Hepatocyte (in vitro differentiated cells): ENCODE results near the gene MAST2. TPM values are rescaled to one million over a fixed set of nuclear protein-coding genes. Genes with fewer than 3 reads are reported as not detected.

Experiments
- DNase-seq: peaks from one replicate; pipeline ENCODE4 v3.0.0-alpha.2; 2016; ENCODE audit warnings: low spot score
- H2AFZ ChIP-seq: fragments of 200-600 bp; sonication (generic); 2 replicates; pipeline ENCODE4 v1.6.0; 2016; ENCODE audit warnings: antibody characterized with exemption, mild to moderate bottlenecking
- H3K27ac ChIP-seq: fragments of 200-600 bp; sonication (generic); 2 replicates; pipeline ENCODE4 v1.5.1; 2016; ENCODE audit warnings: mild to moderate bottlenecking
- H3K27me3 ChIP-seq: fragments of 200-600 bp; sonication (generic); 2 replicates; pipeline ENCODE4 v1.6.1; 2016
- H3K36me3 ChIP-seq: fragments of 200-600 bp; sonication (generic); replicated peaks from 2 replicates; pipeline ENCODE4 v1.5.1; 2016; ENCODE audit warnings: low read depth; ENCODE audit not compliant: insufficient read depth
- H3K4me1 ChIP-seq: fragments of 200-600 bp; sonication (generic); 2 replicates; pipeline ENCODE4 v1.5.1; 2016; ENCODE audit warnings: mild to moderate bottlenecking, moderate library complexity; ENCODE audit not compliant: insufficient read depth
- H3K4me2 ChIP-seq: fragments of 200-600 bp; sonication (generic); 2 replicates; pipeline ENCODE4 v1.6.0; 2016
- H3K4me3 ChIP-seq: fragments of 200-600 bp; sonication (generic); 2 replicates; pipeline ENCODE4 v1.5.1; 2016; ENCODE audit warnings: mild to moderate bottlenecking
- H3K79me2 ChIP-seq: fragments of 200-600 bp; sonication (generic); 2 replicates; pipeline ENCODE4 v1.6.0; 2017; ENCODE audit warnings: mild to moderate bottlenecking
- H3K9me2 ChIP-seq: fragments of 200-600 bp; sonication (generic); replicated peaks from 2 replicates; pipeline ENCODE4 v1.6.0; 2017; ENCODE audit warnings: mild to moderate bottlenecking; ENCODE audit not compliant: insufficient read depth
- H3K9me3 ChIP-seq: fragments of 200-600 bp; sonication (generic); 2 replicates; pipeline ENCODE4 v1.5.1; 2016; ENCODE audit warnings: low read depth, mild to moderate bottlenecking
- H4K20me1 ChIP-seq: fragments of 200-600 bp; sonication (generic); 2 replicates; pipeline ENCODE4 v1.6.0; 2016; ENCODE audit warnings: mild to moderate bottlenecking; ENCODE audit not compliant: insufficient read depth, poor library complexity, severe bottlenecking
- EZH2 ChIP-seq: fragments of 200-600 bp; sonication (generic); IDR thresholded peaks from 2 replicates; pipeline ENCODE4 v1.6.1; 2016; ENCODE audit warnings: antibody characterized with exemption, mild to moderate bottlenecking, borderline replicate concordance
- EZH2phosphoT487 ChIP-seq: fragments of 200-600 bp; sonication (generic); IDR thresholded peaks from one replicate; pipeline ENCODE4 v1.6.1; 2018; ENCODE audit warnings: antibody characterized with exemption, mild to moderate bottlenecking, low read depth, moderate library complexity; ENCODE audit not compliant: unreplicated experiment, severe bottlenecking
- WGBS: methylation state at CpG from one replicate; pipeline ENCODE4 v1.1.6; 2016; ENCODE audit warnings: low lambda C conversion rate; ENCODE audit errors: missing lambda C conversion rate; 5-methylcytosine and 5-hydroxymethylcytosine counted together
- polyA plus RNA-seq: library from polyadenylated mRNA; unstranded; fragments of >200 nt; fragmentation: Nextera tagmentation; extraction: Ambion mirVana; gene quantifications from 2 replicates; pipeline ENCODE4 v1.2.1, GENCODE V29; 2016
- total RNA-seq: library from RNA; depleted of rRNA; stranded (reverse); fragments of >200 nt; gene quantifications from 2 replicates; pipeline ENCODE4 v1.2.3, GENCODE V29; 2014
- TF ChIP-seq, protein P1 (sequence below): fragments of 200-600 bp; sonication (generic); IDR thresholded peaks from 2 replicates; pipeline ENCODE4 v1.5.1; 2016; ENCODE audit warnings: antibody characterized with exemption, mild to moderate bottlenecking; ENCODE audit not compliant: poor library complexity

Gene MAST2
- total and polyA plus RNA-seq, 2 experiments from 2014 or later, result 25.8 to 33.5 TPM

GRCh38 chr1:46001081-46001785 lies 197.8 kb downstream of the MAST2 start:
- Histone ChIP-seq H3K9me2 (no peaks in the 10 kb centered on the region), H3K79me2 (no peaks in the 10 kb centered on the region), H3K4me2 (no peak overlapping the region), H3K4me1 (no peaks in the 10 kb centered on the region), H3K27ac (no peak overlapping the region), H2AFZ (no peak overlapping the region), H3K36me3 (no peaks in the 10 kb centered on the region), H4K20me1 (no peaks in the 10 kb centered on the region), H3K9me3 (no peaks in the 10 kb centered on the region), H3K4me3 (no peak overlapping the region), H3K27me3 (no peaks in the 10 kb centered on the region)
- no peak for DNase-seq
- WGBS, result 96% methylated on average over 3 of the region's 3 CpGs
- TF ChIP-seq EZH2phosphoT487, result no peak
- TF ChIP-seq, protein P1, sequence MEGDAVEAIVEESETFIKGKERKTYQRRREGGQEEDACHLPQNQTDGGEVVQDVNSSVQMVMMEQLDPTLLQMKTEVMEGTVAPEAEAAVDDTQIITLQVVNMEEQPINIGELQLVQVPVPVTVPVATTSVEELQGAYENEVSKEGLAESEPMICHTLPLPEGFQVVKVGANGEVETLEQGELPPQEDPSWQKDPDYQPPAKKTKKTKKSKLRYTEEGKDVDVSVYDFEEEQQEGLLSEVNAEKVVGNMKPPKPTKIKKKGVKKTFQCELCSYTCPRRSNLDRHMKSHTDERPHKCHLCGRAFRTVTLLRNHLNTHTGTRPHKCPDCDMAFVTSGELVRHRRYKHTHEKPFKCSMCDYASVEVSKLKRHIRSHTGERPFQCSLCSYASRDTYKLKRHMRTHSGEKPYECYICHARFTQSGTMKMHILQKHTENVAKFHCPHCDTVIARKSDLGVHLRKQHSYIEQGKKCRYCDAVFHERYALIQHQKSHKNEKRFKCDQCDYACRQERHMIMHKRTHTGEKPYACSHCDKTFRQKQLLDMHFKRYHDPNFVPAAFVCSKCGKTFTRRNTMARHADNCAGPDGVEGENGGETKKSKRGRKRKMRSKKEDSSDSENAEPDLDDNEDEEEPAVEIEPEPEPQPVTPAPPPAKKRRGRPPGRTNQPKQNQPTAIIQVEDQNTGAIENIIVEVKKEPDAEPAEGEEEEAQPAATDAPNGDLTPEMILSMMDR, result no peak
- no peak for TF ChIP-seq EZH2

DNA sequence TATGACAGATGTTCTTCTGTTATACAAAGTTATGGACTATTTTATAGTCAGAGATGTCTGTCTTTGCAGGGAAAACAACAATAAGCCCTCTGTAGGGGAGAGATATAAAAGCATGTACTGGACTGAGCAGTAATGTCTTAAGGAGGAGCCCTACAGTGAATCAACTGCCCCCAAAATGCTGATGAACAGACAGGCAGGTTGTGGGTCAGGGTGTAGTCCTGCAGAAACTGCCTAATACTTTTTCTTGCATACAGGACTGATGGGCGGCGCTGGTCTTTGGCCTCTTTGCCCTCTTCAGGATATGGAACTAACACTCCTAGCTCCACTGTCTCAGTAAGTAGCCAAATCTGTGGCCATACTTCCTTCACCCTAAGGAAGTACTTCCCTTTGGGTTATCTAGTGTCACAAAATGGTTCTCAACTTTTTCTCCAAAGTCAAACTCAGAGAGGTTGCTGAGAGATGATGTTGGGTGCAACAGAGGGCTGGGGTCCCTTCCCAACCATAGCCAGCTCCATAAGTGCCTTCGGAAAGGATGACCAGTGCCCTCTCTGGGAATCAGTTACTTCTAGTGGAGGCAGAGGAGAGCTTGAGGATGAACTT lies 199.2 kb downstream of the MAST2 start:
- TF ChIP-seq EZH2phosphoT487 (no peak), EZH2 (no peak)
- TF ChIP-seq, protein P1, result no peak

DNA sequence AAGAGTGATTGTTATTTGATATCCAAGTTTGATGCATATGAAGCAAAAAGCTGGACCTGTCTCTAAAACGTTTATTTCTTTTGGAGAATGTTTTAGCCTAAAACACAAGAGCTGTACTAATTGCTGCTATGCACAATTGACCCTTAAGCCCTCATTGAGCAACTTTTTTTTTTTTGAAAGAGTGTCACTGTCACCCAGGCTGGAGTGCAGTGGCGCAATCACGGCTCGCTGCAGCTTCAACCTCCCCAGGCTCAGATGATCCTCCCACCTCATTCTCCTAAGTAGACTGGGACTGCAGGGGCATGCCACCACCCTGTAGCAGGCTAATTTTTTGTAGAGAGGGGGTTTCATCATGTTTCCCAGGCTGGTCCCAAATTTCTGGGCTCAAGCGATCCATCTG lies 199.9 kb downstream of the MAST2 start:
- no peak for DNase-seq

More for the DNA sequence above, 199.2 kb downstream of the MAST2 start:
- no peaks in the 10 kb centered on the region for H3K4me1 ChIP-seq
- H3K36me3 ChIP-seq, result no peaks in the 10 kb centered on the region
- no peaks in the 10 kb centered on the region for H3K79me2 ChIP-seq
- no peak overlapping the region for H3K4me2 ChIP-seq
- H2AFZ ChIP-seq, result no peak overlapping the region
- H3K27me3 ChIP-seq, result no peaks in the 10 kb centered on the region
- no peak overlapping the region for H3K27ac ChIP-seq
- WGBS, result 95% methylated on average over 3 of the region's 3 CpGs
- no peaks in the 10 kb centered on the region for H4K20me1 ChIP-seq
- H3K9me2 ChIP-seq, result no peaks in the 10 kb centered on the region
- no peak overlapping the region for H3K4me3 ChIP-seq
- DNase-seq, result no peak
- H3K9me3 ChIP-seq, result no peaks in the 10 kb centered on the region

More for the DNA sequence above, 199.9 kb downstream of the MAST2 start:
- WGBS, result 76% methylated on average over 5 of the region's 5 CpGs
- TF ChIP-seq EZH2phosphoT487 (no peak), EZH2 (no peak)
- TF ChIP-seq, protein P1, result no peak
- no peaks in the 10 kb centered on the region for H3K27me3 ChIP-seq
- H3K79me2 ChIP-seq, result no peaks in the 10 kb centered on the region
- no peak overlapping the region for H3K4me2 ChIP-seq
- H3K9me3 ChIP-seq, result no peaks in the 10 kb centered on the region
- H3K36me3 ChIP-seq, result no peaks in the 10 kb centered on the region
- no peak overlapping the region for H3K27ac ChIP-seq
- no peaks in the 10 kb centered on the region for H3K4me1 ChIP-seq
- no peak overlapping the region for H2AFZ ChIP-seq
- no peak overlapping the region for H3K4me3 ChIP-seq
- no peaks in the 10 kb centered on the region for H3K9me2 ChIP-seq
- H4K20me1 ChIP-seq, result no peaks in the 10 kb centered on the region
